K562 (cell line): ENCODE measurements around the gene ANKRD12. TPM values are rescaled to one million over a fixed set of nuclear protein-coding genes. Genes with fewer than 3 reads are reported as not detected.
"Not testable (repeated sequence)": the region's sequence is repeated elsewhere in the genome, so short reads cannot be mapped to it uniquely, and the experiment has no call there.

Experiments used
- ATAC-seq: fragments of 200-7000 bp; cut with Tn5 transposase; 3 replicates; pipeline ENCODE4 v1.9.1; 2020; ENCODE audit warnings: moderate library complexity
- BruUV-seq: library from RNA; stranded (reverse); fragments of 400-500 nt; replicated peaks from 2 replicates; lab custom pipeline; 2021; lab: Mats Ljungman, UMichigan
- CTCF ChIA-PET: fragments of 300-600 bp; formaldehyde crosslinking; extraction: SDS; loops from one replicate; lab custom pipeline; 2021; ENCODE audit warnings: low intra/inter-chr PET ratio; lab: Yijun Ruan, JAX
- POLR2A ChIA-PET: fragments of 300-600, 350-650 bp; sonication (Branson Sonifier 250); formaldehyde crosslinking; extraction: SDS; loops from one replicate; lab custom pipeline; 2021; ENCODE audit warnings: antibody characterized with exemption, inconsistent platforms; lab: Yijun Ruan, JAX
- DNase-seq, 4 experiments: peaks; one replicate each; pipeline versions ENCODE4 v3.0.0 to v3.0.0-alpha.2; 2011 to 2018; ENCODE audit warnings: low spot score in 3 of 4, mixed read lengths in 3 of 4; ENCODE audit errors: extremely low read depth in 1 of 4
- FAIRE-seq: peaks from 2 replicates; lab custom pipeline; 2011; peaks lifted over from hg19 to GRCh38; lab: Jason Lieb, UNC
- H2AFZ ChIP-seq: 2 replicates; pipeline ENCODE4 v1.6.0; 2011; ENCODE audit warnings: low read depth, low read length, control low read depth, inconsistent platforms
- H3K27ac ChIP-seq: fragments of 200-600 bp; 3 replicates; pipeline ENCODE4 v1.8.0; 2011; ENCODE audit warnings: low read depth, mild to moderate bottlenecking, control low read depth, inconsistent platforms, low read length, moderate library complexity, mixed read lengths; ENCODE audit errors: extremely low read depth
- H3K27me3 ChIP-seq, 2 experiments: fragments of 300-600 bp in 1 of 2; 2 replicates in 1 of 2; 3 replicates in 1 of 2; pipeline versions ENCODE4 v1.6.0 to v1.8.0; 2011; ENCODE audit warnings: inconsistent platforms in 2 of 2, low read length in 2 of 2, mild to moderate bottlenecking in 1 of 2, mixed read lengths in 1 of 2, moderate library complexity in 1 of 2; ENCODE audit not compliant: control insufficient read depth in 2 of 2, insufficient read depth in 2 of 2
- H3K36me3 ChIP-seq: fragments of 300-600 bp; 3 replicates; pipeline ENCODE4 v1.8.0; 2011; ENCODE audit warnings: mild to moderate bottlenecking, low read length, inconsistent platforms; ENCODE audit not compliant: control insufficient read depth, insufficient read depth
- H3K4me1 ChIP-seq, 2 experiments: fragments of 200-600 bp in 1 of 2; replicated peaks in 1 of 2; 2 replicates in 1 of 2; 3 replicates in 1 of 2; pipeline versions ENCODE4 v1.5.1 to v1.8.0; 2011; ENCODE audit warnings: inconsistent platforms in 2 of 2, low read length in 2 of 2, mild to moderate bottlenecking in 1 of 2, mixed read lengths in 1 of 2, moderate library complexity in 1 of 2; ENCODE audit not compliant: control insufficient read depth in 2 of 2, insufficient read depth in 2 of 2
- H3K4me2 ChIP-seq: 2 replicates; pipeline ENCODE4 v1.6.1; 2011; ENCODE audit warnings: low read length, control low read depth, inconsistent platforms, mixed read lengths; ENCODE audit not compliant: insufficient read depth
- H3K4me3 ChIP-seq: fragments of 200-600 bp; sonication (generic), shearing (Covaris generic); 2 replicates; pipeline ENCODE4 v1.5.1; 2016; ENCODE audit warnings: control low read depth, inconsistent platforms
- H3K79me2 ChIP-seq: fragments of 200-600 bp; 3 replicates; pipeline ENCODE4 v1.8.0; 2011; ENCODE audit warnings: low read length, inconsistent platforms; ENCODE audit not compliant: control insufficient read depth, insufficient read depth
- H3K9ac ChIP-seq, 2 experiments: 2 replicates each; pipeline versions ENCODE4 v1.6.0 to v1.6.1; 2011; ENCODE audit warnings: low read depth in 2 of 2, low read length in 2 of 2, control low read depth in 1 of 2, inconsistent platforms in 1 of 2, mild to moderate bottlenecking in 1 of 2, mixed read lengths in 1 of 2; ENCODE audit not compliant: insufficient read depth in 1 of 2
- H3K9me1 ChIP-seq: one replicate; pipeline ENCODE4 v1.6.0; 2011; ENCODE audit warnings: inconsistent platforms, mild to moderate bottlenecking, low read length, moderate library complexity; ENCODE audit not compliant: control insufficient read depth, insufficient read depth
- H3K9me3 ChIP-seq: replicated peaks from 2 replicates; pipeline ENCODE4 v1.5.1; 2011; ENCODE audit warnings: low read depth, low read length, inconsistent platforms; ENCODE audit not compliant: control insufficient read depth, insufficient read depth
- H4K20me1 ChIP-seq: replicated peaks from 2 replicates; pipeline ENCODE4 v1.6.1; 2011; ENCODE audit warnings: low read length, inconsistent platforms, mixed read lengths; ENCODE audit not compliant: control insufficient read depth, insufficient read depth
- CBFA2T3 ChIP-seq: fragments of 450-650 bp; IDR thresholded peaks from 2 replicates; pipeline ENCODE4 v1.6.1; 2017
- CCNT2 ChIP-seq: IDR thresholded peaks from 2 replicates; pipeline ENCODE4 v1.6.1; 2011; ENCODE audit warnings: borderline replicate concordance, low read depth, mild to moderate bottlenecking, moderate library complexity, mixed read lengths, low read length; ENCODE audit not compliant: insufficient read length; ENCODE audit errors: extremely low read depth
- CREB1 ChIP-seq, 2 experiments: sonication (generic) in 1 of 2; formaldehyde crosslinking in 1 of 2; IDR thresholded peaks; 2 replicates each; pipeline versions ENCODE4 v1.6.1 to v1.8.0; 2012 to 2022; ENCODE audit warnings: inconsistent platforms in 1 of 2, mild to moderate bottlenecking in 1 of 2, missing genetic modification reagents in 1 of 2, moderate library complexity in 1 of 2
- EHMT2 ChIP-seq: fragments of 450-650 bp; IDR thresholded peaks from 2 replicates; pipeline ENCODE4 v1.6.1; 2018; ENCODE audit warnings: antibody characterized with exemption
- FUS ChIP-seq: fragments of 200-400 bp; formaldehyde crosslinking; optimal IDR thresholded peaks from 2 replicates; pipeline ENCODE3; 2017; ENCODE audit warnings: low read depth, low read length
- NCOA2 ChIP-seq, 2 experiments: fragments of 450-650 bp; IDR thresholded peaks; 2 replicates each; pipeline ENCODE4 v1.6.1; 2018; ENCODE audit warnings: mild to moderate bottlenecking in 2 of 2, moderate library complexity in 1 of 2; ENCODE audit not compliant: partially characterized antibody in 2 of 2
- ZBTB33 ChIP-seq: sonication (generic); formaldehyde crosslinking; IDR thresholded peaks from 2 replicates; pipeline ENCODE4 v1.8.1; 2023; ENCODE audit warnings: mild to moderate bottlenecking, missing genetic modification reagents
- ZFX ChIP-seq: sonication (generic); formaldehyde crosslinking; IDR thresholded peaks from 2 replicates; pipeline ENCODE4 v1.8.0; 2022; ENCODE audit warnings: mild to moderate bottlenecking, missing genetic modification reagents, moderate library complexity
- ZNF398 ChIP-seq: fragments of 250-450 bp; sonication (Bioruptor Pico); IDR thresholded peaks from 2 replicates; pipeline ENCODE4 v1.8.0; 2021; ENCODE audit warnings: moderate library complexity, mild to moderate bottlenecking, inconsistent platforms
- ZNF707 ChIP-seq: fragments of 250-450 bp; sonication (Bioruptor Pico); conservative IDR thresholded peaks from 2 replicates; pipeline ENCODE4 v1.8.0; 2022; ENCODE audit warnings: inconsistent platforms, mild to moderate bottlenecking, moderate library complexity
- ZNF717 ChIP-seq: fragments of 250-450 bp; sonication (Bioruptor Pico); IDR thresholded peaks from 2 replicates; pipeline ENCODE4 v1.5.0; 2021
- WGBS: fragments of 100-300 bp; shearing (Covaris generic); methylation state at CpG from one replicate; pipeline ENCODE4 v1.1.6; 2016; ENCODE audit warnings: low coverage, mixed read lengths; ENCODE audit not compliant: insufficient coverage; ENCODE audit errors: missing lambda C conversion rate; 5-methylcytosine and 5-hydroxymethylcytosine counted together
- in situ Hi-C: fragments of 300-500 bp; cut with MboI; formaldehyde crosslinking; loops from 4 replicates; pipeline ENCODE4 v1.15.0; 2018; ENCODE audit warnings: inconsistent platforms, mixed read lengths
- intact Hi-C: fragments of 100-400 bp; cut with micrococcal nuclease; formaldehyde crosslinking; loops from 2 replicates; pipeline ENCODE4 v1.14.2; 2022
- polyA plus RNA-seq, 8 experiments: library from polyadenylated mRNA; depleted of rRNA in 4 of 8; stranded (reverse) in 5 of 8; unstranded in 3 of 8; fragments of >200 nt; fragmentation: Nextera tagmentation in 2 of 8; fragmentation: Illumina TruSeq in 1 of 8; extraction: Ambion mirVana in 2 of 8; extraction: Trizol in 1 of 8; gene quantifications; 2 replicates each; pipeline versions ENCODE4 v1.2.1 to v1.2.3, GENCODE V29; 2011 to 2014; ENCODE audit warnings: inconsistent platforms in 1 of 8, missing spikeins in 1 of 8
- total RNA-seq, 7 experiments: library from RNA; depleted of rRNA in 6 of 7; stranded (reverse); fragments of >200 nt in 6 of 7; fragmentation: Illumina TruSeq in 2 of 7; extraction: Trizol in 2 of 7; gene quantifications; 2 replicates each; pipeline versions ENCODE4 v1.2.1 to v1.2.3, GENCODE V29; 2011 to 2021; ENCODE audit warnings: low replicate concordance in 1 of 7

ANKRD12 gene
- total and polyA plus RNA-seq, 9 of the 15 experiments (the other 6 are each of a cell fraction or from before 2014, with no cell fraction given) = 6.6 to 28.2 (median 16.0) TPM

GRCh38 chr18:9264797-9265196 lies 128.2 kb downstream of the ANKRD12 start:
- BruUV-seq, FAIRE-seq, CTCF ChIA-PET, H4K20me1 ChIP-seq, H2AFZ ChIP-seq, H3K9me1 ChIP-seq, H3K79me2 ChIP-seq, intact Hi-C loops, ATAC-seq, H3K9ac ChIP-seq, H3K27ac ChIP-seq, H3K4me2 ChIP-seq, H3K4me1 ChIP-seq, H3K27me3 ChIP-seq, POLR2A ChIA-PET, H3K4me3 ChIP-seq, DNase-seq, in situ Hi-C loops: not testable (repeated sequence)
- H3K9me3 ChIP-seq = peaks cover 13% of the 10 kb centered on the region
- 92% methylated on average over 14 of the region's 15 CpGs for WGBS
- H3K36me3 ChIP-seq = peaks cover 17% of the 10 kb centered on the region
- TF ChIP-seq ZBTB33 (CRISPR knock-in tag) = peak; percentile 92

- Histone ChIP-seq H3K4me1 (no peaks in the 10 kb centered on the region), H3K9me3 (no peaks in the 10 kb centered on the region), H3K27me3 (no peaks in the 10 kb centered on the region), H3K36me3 (peaks cover 40% of the 10 kb centered on the region), H3K4me2 (no peak overlapping the region), H3K27ac (no peak overlapping the region), H3K79me2 (no peaks in the 10 kb centered on the region), H2AFZ (no peak overlapping the region), H3K9me1 (no peaks in the 10 kb centered on the region), H3K9ac (no peak overlapping the region), H4K20me1 (no peaks in the 10 kb centered on the region), H3K4me3 (no peak overlapping the region)
- in situ Hi-C loops = no loop called here
- 94% methylated on average over 2 of the region's 2 CpGs for WGBS
- DNase-seq (no peak), FAIRE-seq (no peak), ATAC-seq (no peak)
- TF ChIP-seq CCNT2 = no peak
- no peak for TF ChIP-seq NCOA2 (IDR thresholded peaks at IDR 0.05; ENCODE audit: partially characterized antibody in 2 of 2)
- no peak for TF ChIP-seq ZNF717 (CRISPR knock-in tag)
- no peak for TF ChIP-seq CREB1 (IDR thresholded peaks at IDR 0.05)
- no peak for TF ChIP-seq CREB1 (CRISPR knock-in tag; IDR thresholded peaks at IDR 0.05)
- TF ChIP-seq ZNF398 (CRISPR knock-in tag) = no peak
- no peak for TF ChIP-seq ZNF707
- no peak for TF ChIP-seq FUS
- TF ChIP-seq CBFA2T3 = no peak
- TF ChIP-seq EHMT2 = no peak
- TF ChIP-seq ZFX (CRISPR knock-in tag) = no peak
- no TSS peak for BruUV-seq
- CTCF ChIA-PET = no interaction called here
- intact Hi-C loops = no loop called here
- POLR2A ChIA-PET = no interaction called here
Measured at GRCh38 chr18:9273221-9273620, 136.6 kb downstream of the ANKRD12 start.
